ENCODE results near the gene GFOD1. TPM values are rescaled to one million over a fixed set of nuclear protein-coding genes. Genes with fewer than 3 reads are reported as not detected.
"Not testable (repeated sequence)": the region's sequence is repeated elsewhere in the genome, so short reads cannot be mapped to it uniquely, and the experiment has no call there.

The GFOD1 gene
- total and polyA plus RNA-seq, 4 donors: 2.6 to 16.8 (median 5.0) TPM

GRCh38 chr6:13461805-13462204 lies 25.6 kb downstream of the GFOD1 start:
- H3K9me3 ChIP-seq (ENCODE audit: control insufficient read depth in 4 of 4, low read length in 3 of 4): no peaks in the 10 kb centered on the region
- DNase-seq (ENCODE audit: low spot score): no peak
- peaks cover 0 to 14% (median 1%) of the 10 kb centered on the region in 4 donors for H3K4me1 ChIP-seq (ENCODE audit: control insufficient read depth in 4 of 4, insufficient read depth in 4 of 4, low read length in 3 of 4)
- no peak overlapping the region for H3K4me3 ChIP-seq (ENCODE audit: low read depth in 1 of 3, low read length in 3 of 3)
- 67% methylated on average over 6 of the region's 6 CpGs for WGBS
- TF ChIP-seq RAD21 (IDR thresholded peaks at IDR 0.05) (peak; percentile 5 to 65), FOXA2 (IDR thresholded peaks at IDR 0.05) (peak; percentile 3), ATF3 (IDR thresholded peaks at IDR 0.05) (peak; percentile 62), EGR1 (IDR thresholded peaks at IDR 0.05; ENCODE audit: low read depth in 2 of 2) (no peak), CTCF (IDR thresholded peaks at IDR 0.05; ENCODE audit: low read depth, low read length, missing input control) (no peak), HNF4G (IDR thresholded peaks at IDR 0.05) (no peak), RXRA (IDR thresholded peaks at IDR 0.05) (peak; percentile 82 to 93), HNF4A (conservative IDR thresholded peaks at IDR 0.05) (peak; percentile 63 to 66), JUND (IDR thresholded peaks at IDR 0.05) (peak; percentile 53 to 73), SP1 (IDR thresholded peaks at IDR 0.05) (peak; percentile 57), NR2F2 (IDR thresholded peaks at IDR 0.05) (no peak), YY1 (IDR thresholded peaks at IDR 0.05) (no peak)
- H3K36me3 ChIP-seq (ENCODE audit: control insufficient read depth in 4 of 4, insufficient read depth in 3 of 4, low read depth in 1 of 4, low read length in 3 of 4): no peaks in the 10 kb centered on the region
- no peaks in the 10 kb centered on the region for H3K27me3 ChIP-seq (ENCODE audit: control insufficient read depth in 4 of 4, insufficient read depth in 4 of 4, low read length in 3 of 4)
- H3K9ac ChIP-seq (ENCODE audit: low read depth in 1 of 2, low read length in 2 of 2): no peak overlapping the region
- no peak overlapping the region for H3K27ac ChIP-seq (ENCODE audit: low read depth in 1 of 2, low read length in 2 of 2)

- Histone ChIP-seq H3K9me3 (ENCODE audit: control insufficient read depth in 4 of 4, low read length in 3 of 4) (no peaks in the 10 kb centered on the region), H3K9ac (ENCODE audit: low read depth in 1 of 2, low read length in 2 of 2) (no peak overlapping the region), H3K27me3 (ENCODE audit: control insufficient read depth in 4 of 4, insufficient read depth in 4 of 4, low read length in 3 of 4) (no peaks in the 10 kb centered on the region), H3K27ac (ENCODE audit: low read depth in 1 of 2, low read length in 2 of 2) (no peak overlapping the region), H3K4me3 (ENCODE audit: low read depth in 1 of 3, low read length in 3 of 3) (no peak overlapping the region), H3K4me1 (ENCODE audit: control insufficient read depth in 4 of 4, insufficient read depth in 4 of 4, low read length in 3 of 4) (peaks cover 0 to 14% (median 4%) of the 10 kb centered on the region in 4 donors), H3K36me3 (ENCODE audit: control insufficient read depth in 4 of 4, insufficient read depth in 3 of 4, low read depth in 1 of 4, low read length in 3 of 4) (no peaks in the 10 kb centered on the region)
- TF ChIP-seq FOXA1 (IDR thresholded peaks at IDR 0.05): no peak
- no peak for TF ChIP-seq SP1 (IDR thresholded peaks at IDR 0.05)
- TF ChIP-seq NR2F2 (IDR thresholded peaks at IDR 0.05): no peak
- no peak for TF ChIP-seq REST (IDR thresholded peaks at IDR 0.05)
- no peak for TF ChIP-seq RAD21 (IDR thresholded peaks at IDR 0.05)
- no peak for TF ChIP-seq YY1 (IDR thresholded peaks at IDR 0.05)
- TF ChIP-seq JUND (IDR thresholded peaks at IDR 0.05): no peak
- TF ChIP-seq RXRA (IDR thresholded peaks at IDR 0.05): no peak
- DNase-seq (ENCODE audit: low spot score): no peak
- 99% methylated on average over 4 of the region's 4 CpGs for WGBS
These were observed 26.1 kb downstream of the GFOD1 start for GRCh38 chr6:13461307-13461706.

GRCh38 chr6:13460289-13460688 lies 27.1 kb downstream of the GFOD1 start:
- H3K9ac ChIP-seq (ENCODE audit: low read depth in 1 of 2, low read length in 2 of 2); H3K4me3 ChIP-seq (ENCODE audit: low read depth in 1 of 3, low read length in 3 of 3); DNase-seq (ENCODE audit: low spot score); H3K27ac ChIP-seq (ENCODE audit: low read depth in 1 of 2, low read length in 2 of 2); H3K36me3 ChIP-seq (ENCODE audit: control insufficient read depth in 4 of 4, insufficient read depth in 3 of 4, low read depth in 1 of 4, low read length in 3 of 4); H3K27me3 ChIP-seq (ENCODE audit: control insufficient read depth in 4 of 4, insufficient read depth in 4 of 4, low read length in 3 of 4); H3K9me3 ChIP-seq (ENCODE audit: control insufficient read depth in 4 of 4, low read length in 3 of 4): not testable (repeated sequence)
- WGBS: 70% methylated on average over 2 of the region's 2 CpGs
- H3K4me1 ChIP-seq (ENCODE audit: control insufficient read depth in 4 of 4, insufficient read depth in 4 of 4, low read length in 3 of 4): peaks cover 0 to 21% (median 4%) of the 10 kb centered on the region in 4 donors
